Stimulated activated CD8-positive, alpha-beta memory T cell treated with anti-CD3 and anti-CD28 coated beads, Interleukin-4, amount 100 ng/mL, for 1 hour (primary cell): Measurements from ENCODE around the gene ZBTB37.
"Not testable (repeated sequence)": the region's sequence is repeated elsewhere in the genome, so short reads cannot be mapped to it uniquely, and the experiment has no call there.

ENCODE experiments used
- DNase-seq, 2 donors: peaks; one replicate each; pipeline ENCODE4 v3.0.0-alpha.2; 2020; ENCODE audit warnings: low read depth in 2 of 2, low spot score in 1 of 2

The ZBTB37 gene

DNA sequence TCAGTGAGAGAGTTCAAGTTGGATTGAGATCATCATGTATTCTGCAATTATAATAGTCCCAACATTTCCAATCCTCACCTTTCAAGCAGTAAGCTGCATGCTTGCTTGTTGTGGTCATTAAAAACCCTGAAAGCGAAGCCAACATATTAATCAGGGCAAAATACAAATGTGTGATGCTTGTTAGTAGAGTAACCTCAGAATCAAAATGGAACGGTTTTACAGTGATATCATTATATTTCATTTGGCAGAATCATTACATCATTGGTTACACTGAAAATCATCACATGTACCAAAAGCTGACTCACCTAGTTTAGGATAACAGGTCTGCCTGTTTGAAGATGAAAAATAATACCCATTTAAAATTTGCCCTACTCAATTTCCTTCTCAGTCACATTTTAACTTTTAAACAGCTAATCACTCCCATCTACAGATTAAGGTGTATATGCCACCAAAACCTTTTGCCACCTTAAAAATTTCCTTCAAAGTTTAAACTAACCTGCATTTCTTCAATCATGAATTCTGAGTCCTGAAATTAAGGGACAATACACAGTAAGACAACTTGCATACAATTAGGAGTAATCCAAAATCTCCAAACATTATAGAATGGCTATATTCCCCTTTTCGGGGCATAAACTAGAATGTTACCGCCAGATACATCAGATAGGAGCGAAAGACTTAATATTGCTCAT lies 3.9 kb upstream of the ZBTB37 start:
- DNase-seq = no peak

DNA sequence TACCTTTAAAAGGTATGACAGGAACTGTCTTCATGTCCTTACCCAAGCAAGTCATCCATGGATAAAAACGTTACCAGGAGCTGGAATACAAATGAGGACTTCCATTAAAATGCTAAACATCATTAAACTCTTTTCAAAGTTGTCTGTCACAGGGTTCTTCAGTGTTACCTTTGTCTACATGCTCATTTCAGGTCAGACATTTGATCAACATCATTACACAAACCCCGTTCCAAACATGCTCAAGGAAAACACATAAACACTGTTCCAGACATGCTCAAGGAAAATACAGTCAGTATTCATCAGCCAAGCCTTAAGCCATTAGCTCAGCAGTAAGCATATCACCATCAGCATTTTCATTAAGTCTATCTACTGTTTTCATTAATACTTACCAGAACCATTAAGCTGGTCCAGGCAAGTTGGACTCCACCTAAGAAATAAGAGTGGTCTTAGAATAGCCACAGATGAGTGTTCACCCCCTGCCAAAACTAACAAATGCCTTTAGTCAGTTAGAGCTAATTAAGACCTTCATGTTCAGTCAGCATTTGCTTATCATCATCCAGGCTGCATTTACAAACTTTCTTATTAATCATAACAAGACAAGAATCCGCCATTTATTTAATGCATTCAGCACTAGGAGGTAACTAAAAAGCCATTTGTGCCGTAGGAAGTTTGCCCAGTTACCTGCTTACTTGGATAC lies 2.6 kb upstream of the ZBTB37 start:
- no peak for DNase-seq

DNA sequence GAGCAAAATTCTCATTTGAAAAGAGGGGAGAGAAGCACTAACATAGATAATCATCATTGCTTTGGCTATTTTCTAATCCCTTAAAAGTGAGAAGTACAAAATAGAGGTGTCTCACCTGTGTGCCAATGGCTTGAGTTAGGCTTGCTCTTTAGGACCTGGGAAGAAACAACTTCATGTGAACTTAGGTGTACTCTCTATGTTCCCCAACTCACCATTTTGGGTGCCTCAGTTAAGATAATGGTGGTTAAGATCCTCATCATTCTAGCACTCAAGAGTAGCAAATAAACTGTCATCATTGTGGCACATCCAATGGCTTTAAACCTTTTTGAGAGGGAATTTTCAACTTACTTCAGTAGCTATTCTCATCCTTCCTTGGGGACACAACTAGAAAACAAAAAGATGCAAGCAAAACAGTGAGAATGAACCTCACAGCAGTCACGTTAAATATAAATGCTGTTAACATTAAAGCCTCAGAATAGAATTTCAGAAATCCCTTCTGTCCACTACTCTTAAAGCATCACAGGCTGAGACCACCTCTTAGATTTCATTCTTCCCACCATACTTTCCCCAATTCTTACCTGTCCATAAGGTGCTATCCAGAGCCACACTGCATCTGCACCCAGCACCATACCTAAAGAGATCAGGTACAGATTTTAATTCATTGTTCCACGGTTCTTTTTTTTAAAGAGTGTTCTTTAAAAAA lies 1.6 kb upstream of the ZBTB37 start:
- DNase-seq = no peak

DNA sequence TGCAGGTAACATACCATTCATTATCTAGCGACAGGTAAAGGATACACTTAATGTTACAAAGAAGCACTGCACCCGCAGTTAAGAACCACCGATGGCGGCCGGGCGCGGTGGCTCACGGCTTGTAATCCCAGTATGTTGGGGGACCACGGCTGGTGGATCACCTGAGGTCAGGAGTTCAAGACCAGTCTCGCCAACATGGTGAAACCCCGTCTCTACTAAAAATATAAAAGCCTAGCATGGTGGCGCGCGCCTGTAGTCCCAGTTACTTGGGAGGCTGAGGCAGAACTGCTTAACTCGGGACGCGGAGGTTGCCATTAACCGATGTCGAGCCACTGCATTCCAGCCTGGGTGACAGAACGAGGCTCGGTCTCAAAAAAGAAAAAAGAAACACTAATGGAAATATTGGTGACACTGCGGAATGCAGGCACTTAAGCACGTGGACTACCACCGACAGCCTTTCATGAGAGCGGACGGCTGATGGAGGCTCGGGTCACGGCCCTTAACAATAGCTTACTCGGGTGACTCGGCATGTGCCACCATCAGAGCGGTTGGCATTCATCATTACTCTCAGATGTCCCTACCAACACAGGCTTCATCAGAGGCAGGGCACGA lies 933 bp upstream of the ZBTB37 start:
- DNase-seq = no peak

DNA sequence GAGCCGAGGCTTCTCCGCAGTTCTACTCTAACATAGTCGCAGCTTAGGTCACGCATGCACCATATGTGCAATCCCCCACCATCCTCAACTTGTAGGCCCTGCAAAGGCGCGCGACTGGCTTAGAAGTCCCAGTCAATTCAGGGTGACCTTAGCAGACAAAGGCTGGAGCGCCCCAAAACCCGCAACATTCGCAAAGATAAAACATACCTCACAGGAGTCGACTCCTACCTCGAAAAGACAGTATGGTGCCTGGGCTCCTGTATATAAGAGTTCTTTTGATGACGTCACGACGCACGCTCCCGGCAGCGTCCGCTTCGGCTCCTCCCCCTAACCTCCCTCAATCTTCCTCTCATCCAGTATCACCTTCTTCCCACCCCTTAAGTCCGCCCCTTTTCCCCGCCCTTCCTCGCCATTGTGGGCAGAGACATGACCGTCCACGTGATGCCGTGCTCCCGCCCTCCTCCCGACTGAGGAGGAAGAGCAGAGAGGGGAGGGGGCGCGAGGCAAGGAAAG lies 371 bp upstream of the ZBTB37 start, which contains the start of gene GAS5:
TSS of gene GAS5 (minus strand) at position 237 of the 513 bp plus-strand sequence.
- peak; percentile 95 to 97 for DNase-seq

DNA sequence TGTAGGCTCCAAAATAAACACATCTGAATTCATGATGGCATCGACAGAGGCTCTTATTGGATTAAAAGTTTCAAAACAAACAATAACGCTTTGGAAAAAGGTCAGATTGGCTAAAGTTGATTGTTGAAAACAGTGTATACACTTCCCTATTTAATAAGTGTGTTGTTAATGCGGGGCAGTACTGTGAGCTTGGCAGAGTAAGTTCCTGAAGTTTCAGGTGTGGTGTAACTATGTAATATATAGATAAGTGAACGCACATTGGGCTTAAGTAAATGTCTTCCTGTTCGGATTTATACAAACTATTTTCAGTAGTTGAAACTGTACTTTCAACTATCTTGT lies 810 bp downstream of the ZBTB37 start:
- no peak for DNase-seq

DNA sequence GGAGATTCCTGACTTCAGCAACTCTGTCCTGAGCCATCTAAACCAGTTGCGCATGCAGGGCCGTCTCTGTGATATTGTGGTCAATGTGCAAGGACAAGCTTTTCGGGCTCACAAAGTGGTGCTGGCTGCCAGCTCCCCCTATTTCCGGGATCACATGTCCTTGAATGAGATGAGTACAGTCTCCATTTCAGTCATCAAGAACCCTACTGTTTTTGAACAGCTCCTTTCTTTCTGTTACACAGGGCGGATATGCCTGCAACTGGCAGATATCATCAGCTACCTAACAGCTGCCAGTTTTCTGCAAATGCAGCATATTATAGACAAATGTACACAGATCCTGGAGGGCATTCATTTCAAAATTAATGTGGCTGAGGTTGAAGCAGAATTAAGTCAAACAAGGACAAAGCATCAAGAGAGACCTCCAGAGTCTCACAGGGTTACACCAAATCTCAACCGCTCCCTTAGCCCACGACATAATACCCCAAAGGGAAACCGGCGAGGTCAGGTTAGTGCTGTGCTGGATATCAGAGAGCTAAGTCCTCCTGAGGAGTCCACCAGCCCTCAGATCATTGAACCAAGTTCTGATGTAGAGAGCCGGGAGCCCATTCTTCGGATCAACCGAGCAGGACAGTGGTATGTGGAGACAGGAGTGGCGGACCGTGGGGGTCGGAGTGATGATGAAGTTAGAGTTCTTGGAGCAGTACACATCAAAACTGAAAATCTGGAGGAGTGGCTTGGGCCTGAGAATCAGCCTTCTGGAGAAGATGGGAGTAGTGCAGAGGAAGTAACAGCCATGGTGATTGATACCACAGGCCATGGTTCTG lies 2.3 kb downstream of the ZBTB37 start:
- no peak for DNase-seq

DNA sequence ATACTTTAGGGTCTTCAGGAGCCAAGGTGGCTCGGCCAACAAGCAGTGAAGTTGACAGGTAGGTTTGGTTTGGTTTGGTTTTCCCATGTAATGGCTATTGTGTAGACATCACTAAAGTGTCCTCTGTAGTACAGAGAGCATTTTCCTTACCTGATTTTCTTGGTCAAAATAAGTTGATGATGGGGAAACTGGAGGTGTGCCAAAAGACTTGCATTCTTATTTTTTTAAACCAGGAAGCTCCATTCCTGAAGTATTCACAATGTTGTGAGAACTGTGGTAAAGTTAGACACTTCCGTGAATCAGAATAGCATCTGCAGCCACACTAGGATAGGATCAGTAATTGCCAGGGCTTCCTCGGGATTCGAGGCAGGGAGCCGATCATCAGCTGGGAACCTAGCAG lies 2.9 kb downstream of the ZBTB37 start:
- no peak for DNase-seq

DNA sequence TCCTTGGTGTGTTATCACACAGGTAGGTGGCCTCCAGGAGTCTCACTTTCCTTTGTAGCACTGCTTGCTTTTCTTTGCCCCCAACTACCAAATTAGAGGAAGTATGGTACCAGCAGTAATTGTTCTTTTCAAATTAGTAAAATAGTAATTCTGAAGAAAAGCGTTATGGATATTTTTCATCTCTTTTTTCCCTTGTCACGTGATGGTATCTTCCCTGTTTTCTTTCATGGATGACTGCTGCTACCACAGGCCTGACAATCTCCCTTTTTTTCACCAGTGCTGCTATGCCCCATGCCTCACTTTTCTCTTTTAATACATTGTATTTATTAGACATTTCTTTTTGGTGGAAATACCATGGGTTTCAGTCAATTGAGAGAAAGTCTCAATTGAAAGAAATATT lies 3.3 kb downstream of the ZBTB37 start:
- DNase-seq = no peak

DNA sequence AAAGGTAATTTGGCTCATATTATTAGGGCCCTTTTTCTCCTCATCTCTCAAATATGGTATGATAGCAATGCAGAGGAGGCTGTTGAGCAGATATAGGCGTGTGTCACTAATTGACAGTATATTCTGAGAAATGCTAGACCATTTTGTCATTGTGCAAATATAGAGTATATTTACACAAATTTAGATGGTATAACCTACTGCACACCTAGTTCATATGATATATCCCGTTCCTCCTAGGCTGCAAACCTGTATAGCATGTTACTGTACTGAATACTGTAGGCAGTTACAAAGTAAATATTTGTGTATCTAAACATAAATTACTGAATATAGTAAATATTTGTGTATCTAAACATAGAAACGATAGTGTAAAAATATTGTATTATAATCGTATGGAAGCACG lies 8.6 kb downstream of the ZBTB37 start:
- no peak for DNase-seq

DNA sequence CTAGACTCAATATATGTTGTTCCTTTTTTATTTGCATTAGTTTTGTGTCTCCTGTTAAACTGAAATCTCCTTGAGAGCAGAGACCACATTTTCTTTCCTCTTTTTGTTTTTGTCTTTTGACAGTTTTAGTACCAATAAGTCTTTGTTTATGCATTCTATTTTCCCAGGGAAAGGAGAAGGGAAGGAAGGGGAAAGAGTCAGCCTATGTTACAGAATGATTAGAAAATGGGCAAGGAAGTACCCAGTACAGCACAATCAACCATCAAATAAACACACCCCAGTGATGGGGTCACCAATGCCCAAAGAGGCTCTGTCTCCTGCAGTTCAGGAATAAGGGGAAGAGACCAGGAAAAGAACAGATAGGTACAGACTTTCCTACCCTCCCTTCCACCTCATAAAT lies 10.1 kb downstream of the ZBTB37 start:
- no peak for DNase-seq

DNA sequence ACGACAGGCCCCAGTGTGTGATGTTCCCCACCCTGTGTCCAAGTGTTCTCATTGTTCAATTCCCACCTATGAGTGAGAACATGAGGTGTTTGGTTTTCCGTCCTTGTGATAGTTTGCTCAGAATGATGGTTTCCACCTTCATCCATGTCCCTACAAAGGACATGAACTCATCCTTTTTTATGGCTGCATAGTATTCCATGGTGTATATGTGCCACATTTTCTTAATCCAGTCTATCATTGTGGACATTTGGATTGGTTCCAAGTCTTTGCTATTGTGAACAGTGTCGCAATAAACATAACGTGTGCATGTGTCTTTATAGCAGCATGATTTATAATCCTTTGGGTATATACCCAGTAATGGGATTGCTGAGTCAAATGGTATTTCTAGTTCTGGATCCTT lies 12.9 kb downstream of the ZBTB37 start:
- not testable (repeated sequence) for DNase-seq

DNA sequence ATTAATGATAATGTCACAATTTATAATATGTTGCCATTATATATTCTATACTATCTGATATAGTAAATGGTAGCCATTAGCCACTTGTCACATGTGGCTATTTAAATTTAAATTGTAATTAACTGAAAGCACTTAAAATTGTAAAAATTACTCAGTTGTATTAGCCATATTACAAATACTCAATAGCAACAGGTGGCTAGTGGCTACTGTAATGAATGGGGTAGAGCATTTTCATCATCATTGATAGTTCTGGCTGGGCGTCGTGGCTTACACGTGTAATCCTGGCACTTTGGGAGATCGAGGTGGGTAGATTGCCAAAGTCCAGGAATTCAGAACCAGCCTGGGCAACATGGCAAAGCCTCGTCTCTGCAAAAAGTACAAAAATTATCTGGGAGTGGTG lies 16.5 kb downstream of the ZBTB37 start:
- no peak for DNase-seq

DNA sequence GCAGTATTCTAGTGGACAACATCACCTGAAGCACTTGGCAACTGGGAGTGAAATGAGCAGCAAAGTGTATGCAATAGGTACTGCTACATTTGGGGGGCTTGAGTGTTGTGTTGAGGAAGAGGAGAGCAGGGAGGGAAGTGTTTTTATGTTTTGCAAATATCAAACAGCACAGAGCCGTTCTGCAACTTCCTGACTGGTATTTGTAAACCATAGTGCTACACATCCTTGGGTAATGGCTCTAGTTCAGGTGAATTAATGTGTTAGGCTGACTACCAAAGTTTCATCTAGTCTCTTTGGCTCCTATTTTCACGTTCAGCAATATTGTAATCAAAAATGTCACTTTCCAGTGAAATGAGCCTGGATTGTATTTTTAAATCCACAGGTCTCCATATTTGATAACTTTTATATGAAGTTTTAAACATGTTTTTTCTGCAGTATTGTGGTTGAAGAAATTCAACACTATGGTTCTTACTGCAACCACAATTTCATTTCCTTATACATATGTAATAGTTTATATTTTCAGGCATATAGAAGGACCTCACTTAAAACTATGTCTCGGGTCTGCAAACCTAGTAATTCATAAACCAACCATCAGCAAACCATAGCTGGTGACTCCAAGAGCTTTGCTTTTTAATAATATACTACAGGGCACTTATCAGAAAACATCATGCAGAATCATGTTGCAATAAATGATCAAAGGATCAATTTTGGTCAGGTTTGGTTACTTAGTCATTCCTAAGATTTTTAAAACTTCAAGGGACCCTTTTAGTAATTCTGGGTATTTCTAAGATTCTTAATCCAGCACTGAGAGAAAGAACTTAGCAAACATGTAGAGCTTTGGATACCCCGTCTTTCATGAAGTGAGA lies 18.8 kb downstream of the ZBTB37 start:
- no peak for DNase-seq

DNA sequence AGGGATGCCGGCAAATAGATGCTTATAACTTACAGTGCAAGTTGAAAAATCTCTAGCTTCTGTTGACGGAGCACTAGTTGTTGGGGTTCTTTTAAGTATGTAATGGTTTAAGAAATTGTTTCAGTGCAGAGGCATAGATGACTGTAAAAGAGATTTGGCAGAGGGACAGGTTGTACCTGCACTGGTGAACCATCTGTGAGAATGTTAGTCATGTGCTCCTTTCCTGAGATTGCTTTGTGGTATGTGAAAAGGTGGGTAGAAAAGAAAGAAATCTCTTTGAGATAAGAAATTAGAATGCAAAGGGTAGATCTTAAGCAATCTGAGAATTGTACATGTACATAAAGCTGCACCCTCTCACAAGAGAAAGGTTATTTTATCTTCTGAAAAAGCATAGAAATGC lies 19.4 kb downstream of the ZBTB37 start:
- no peak for DNase-seq

DNA sequence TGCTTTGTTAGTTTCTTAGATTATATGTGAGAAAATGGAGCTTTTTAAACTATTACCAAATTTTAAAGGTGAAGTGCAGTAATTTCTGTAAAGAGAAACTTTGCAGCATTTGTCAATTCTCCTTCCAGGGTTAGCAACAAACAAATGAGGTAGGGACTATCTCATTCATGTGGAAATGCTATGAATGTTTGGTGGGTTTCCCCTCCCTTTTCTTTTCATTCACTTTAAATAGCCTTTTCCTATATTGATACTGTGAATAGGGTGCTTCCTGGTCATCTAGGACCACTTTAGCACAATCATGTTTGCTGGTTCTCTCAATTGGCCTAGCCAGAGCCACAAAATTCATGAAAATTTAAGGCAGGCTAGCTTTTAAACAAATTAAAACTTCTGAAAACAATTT lies 20.6 kb downstream of the ZBTB37 start:
- no peak for DNase-seq

DNA sequence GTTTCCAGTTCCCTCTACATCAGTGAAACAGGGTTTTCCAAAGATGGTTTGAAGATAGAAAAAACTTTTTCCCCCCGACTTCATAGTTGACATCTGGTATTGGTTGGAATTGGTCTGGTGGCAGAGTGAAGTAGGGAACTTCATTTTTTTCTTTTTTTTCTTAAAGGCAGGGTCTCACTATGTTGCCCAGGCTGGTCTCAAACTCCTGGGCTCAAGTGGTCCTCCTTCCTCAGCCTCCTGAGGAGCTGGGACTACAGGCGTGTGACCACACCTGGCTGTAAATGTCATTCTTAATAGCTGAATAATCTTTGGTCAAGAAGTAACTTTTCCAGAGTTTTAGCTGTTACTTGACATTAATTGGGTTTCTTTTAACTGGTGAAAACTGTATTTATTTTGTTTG lies 21.7 kb downstream of the ZBTB37 start:
- no peak for DNase-seq

DNA sequence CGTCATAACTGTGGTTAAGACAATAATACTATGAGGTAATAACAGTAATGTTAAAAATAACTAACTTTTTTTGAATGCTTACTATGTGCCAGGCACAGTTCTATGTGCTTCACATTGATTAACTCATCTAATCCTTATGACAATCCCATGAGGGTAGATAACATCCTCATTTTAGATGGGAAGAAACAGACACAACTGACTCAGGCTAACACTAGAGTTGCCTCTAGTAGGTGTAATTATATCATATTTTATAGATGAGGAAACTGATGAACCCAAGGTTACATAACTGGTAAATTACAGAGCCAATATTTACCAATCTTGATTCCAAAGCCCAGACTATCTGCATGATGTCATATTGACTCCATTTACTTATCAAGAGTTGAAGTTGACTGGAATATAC lies 25.4 kb downstream of the ZBTB37 start:
- no peak for DNase-seq

DNA sequence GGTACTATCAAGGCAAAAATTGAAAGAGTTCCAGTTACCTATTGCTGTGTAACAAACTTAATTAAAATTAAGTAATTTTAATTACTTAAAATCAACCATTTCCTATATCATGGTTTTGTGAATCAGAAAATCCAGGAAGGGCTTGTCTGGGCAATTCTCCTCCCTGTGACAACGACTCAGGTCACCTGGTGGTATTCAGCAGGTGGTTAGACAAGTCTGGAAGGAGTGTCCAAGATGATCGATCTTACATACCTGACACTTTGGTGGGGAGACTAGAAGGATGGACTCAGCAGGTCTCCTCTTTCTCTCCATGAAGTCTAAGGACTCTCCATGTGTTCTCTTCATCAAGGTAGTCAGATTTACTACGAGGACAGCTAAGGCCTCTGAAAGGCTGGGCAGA lies 26.0 kb downstream of the ZBTB37 start:
- DNase-seq = no peak

DNA sequence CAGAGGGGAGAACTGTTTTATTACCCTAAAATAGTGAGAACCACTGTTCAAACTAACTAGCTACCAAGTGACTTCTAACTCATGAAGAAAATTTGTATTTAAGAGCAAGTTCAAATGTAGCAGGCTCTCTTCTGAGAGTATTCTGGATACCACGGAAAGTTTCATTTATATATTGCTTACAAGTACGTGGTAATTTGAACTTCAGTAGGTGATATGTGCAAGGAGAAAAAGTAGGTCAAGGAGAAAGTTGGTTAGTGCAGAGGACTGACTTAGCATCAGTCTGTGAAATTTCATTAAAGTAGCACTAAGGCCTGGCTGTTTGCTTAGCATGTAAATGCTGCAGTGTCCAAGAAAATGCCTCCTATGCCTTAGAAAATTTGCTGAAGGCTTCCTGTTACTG lies 32.2 kb downstream of the ZBTB37 start:
- no peak for DNase-seq
